Esophagus (tissue), 2 donors: ENCODE results near the gene MRS2. TPM values are rescaled to one million over a fixed set of nuclear protein-coding genes. Genes with fewer than 3 reads are reported as not detected.
"Not testable (repeated sequence)": the region's sequence is repeated elsewhere in the genome, so short reads cannot be mapped to it uniquely, and the experiment has no call there.

Experiments used
- H3K27ac ChIP-seq, 2 donors: one replicate each; pipeline ENCODE4 v1.5.1; 2013; ENCODE audit warnings: low read depth in 2 of 2, mild to moderate bottlenecking in 2 of 2, inconsistent platforms in 1 of 2, low read length in 1 of 2, moderate library complexity in 1 of 2
- H3K27me3 ChIP-seq, 2 donors: one replicate each; pipeline ENCODE4 v1.6.1; 2013; ENCODE audit warnings: low read length in 2 of 2, control low read depth in 1 of 2, mild to moderate bottlenecking in 1 of 2; ENCODE audit not compliant: insufficient read depth in 2 of 2, control insufficient read depth in 1 of 2
- H3K36me3 ChIP-seq, 2 donors: one replicate each; pipeline ENCODE4 v1.6.1; 2013; ENCODE audit warnings: low read length in 1 of 2; ENCODE audit not compliant: control insufficient read depth in 2 of 2, insufficient read depth in 2 of 2
- H3K4me1 ChIP-seq, 2 donors: one replicate each; pipeline ENCODE4 v1.6.1; 2013; ENCODE audit warnings: low read length in 1 of 2; ENCODE audit not compliant: control insufficient read depth in 2 of 2, insufficient read depth in 2 of 2
- H3K4me3 ChIP-seq, 2 donors: one replicate each; pipeline ENCODE4 v1.5.1; 2013; ENCODE audit warnings: low read length in 2 of 2, mild to moderate bottlenecking in 2 of 2, low read depth in 1 of 2, moderate library complexity in 1 of 2
- H3K9me3 ChIP-seq, 2 donors: one replicate each; pipeline ENCODE4 v1.6.1; 2013; ENCODE audit warnings: mild to moderate bottlenecking in 2 of 2, low read depth in 1 of 2, low read length in 1 of 2, moderate library complexity in 1 of 2; ENCODE audit not compliant: control insufficient read depth in 2 of 2, insufficient read depth in 1 of 2
- WGBS, 2 donors: extraction: QIAGEN DNeasy Blood & Tissue Kit; methylation state at CpG; one replicate each; pipeline ENCODE4 v1.1.7; 2013; 5-methylcytosine and 5-hydroxymethylcytosine counted together
- polyA plus RNA-seq, 2 donors: library from polyadenylated mRNA; stranded (reverse); fragments of 200-250 nt; gene quantifications; one replicate each; pipeline ENCODE4 v1.2.3, GENCODE V29; 2013
- donor health status: healthy with polysubstance abuse.
- donor health status: Bipolar disorder and iron deficiency.

MRS2 gene
- polyA plus RNA-seq, 2 donors = 9.4 to 10.8 TPM

GRCh38 chr6:24365103-24365633, 37.6 kb upstream of the MRS2 start:
- not testable (repeated sequence) for H3K36me3 ChIP-seq, H3K27me3 ChIP-seq, H3K27ac ChIP-seq, H3K9me3 ChIP-seq, H3K4me1 ChIP-seq, H3K4me3 ChIP-seq
- WGBS, 2 donors = 66 to 81% methylated on average over 8 of the region's 8 CpGs

- WGBS, 2 donors = 87 to 90% methylated on average over 6 of the region's 6 CpGs
- H3K36me3 ChIP-seq = no peaks in the 10 kb centered on the region
- no peaks in the 10 kb centered on the region for H3K27me3 ChIP-seq
- no peak overlapping the region for H3K4me3 ChIP-seq
- H3K4me1 ChIP-seq = no peaks in the 10 kb centered on the region
- H3K27ac ChIP-seq = no peak overlapping the region
- H3K9me3 ChIP-seq = no peaks in the 10 kb centered on the region
Measured at GRCh38 chr6:24374612-24375011, 28.1 kb upstream of the MRS2 start.

- Histone ChIP-seq H3K4me3 (no peak overlapping the region), H3K27ac (no peak overlapping the region), H3K4me1 (no peaks in the 10 kb centered on the region), H3K27me3 (no peaks in the 10 kb centered on the region), H3K9me3 (no peaks in the 10 kb centered on the region), H3K36me3 (no peaks in the 10 kb centered on the region)
- 45 to 49% methylated on average over 4 of the region's 4 CpGs for WGBS, 2 donors
Measured at GRCh38 chr6:24376871-24377270, 25.9 kb upstream of the MRS2 start.

DNA sequence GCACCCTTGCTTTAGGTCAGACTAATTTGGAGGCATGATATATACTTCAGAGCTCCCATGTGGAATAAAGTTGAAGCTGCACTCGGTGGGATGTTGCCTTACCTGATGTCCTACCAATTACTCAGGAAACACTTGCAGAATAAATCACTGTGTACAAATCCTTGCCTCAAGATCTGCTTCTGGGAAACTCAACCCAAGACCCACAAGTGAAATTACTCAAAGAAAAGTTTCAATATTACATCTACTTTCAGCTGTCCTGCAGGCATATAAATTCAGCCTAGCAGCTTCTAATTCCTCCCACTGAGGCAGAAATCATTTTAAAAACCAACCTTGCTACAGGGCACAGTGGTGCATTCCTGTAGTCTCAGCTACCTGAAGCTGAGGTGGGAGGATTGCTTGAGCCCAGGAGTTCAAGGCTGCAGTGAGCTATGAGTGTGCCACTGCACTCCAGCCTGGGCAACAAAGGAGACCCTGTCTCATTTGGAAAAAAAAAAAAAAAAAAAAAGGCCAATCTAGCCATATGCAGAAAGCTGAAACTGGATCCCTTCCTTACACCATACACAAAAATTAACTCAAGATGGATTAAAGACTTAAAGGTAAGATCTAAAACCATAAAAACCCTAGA, 24.2 kb upstream of the MRS2 start:
- Histone ChIP-seq H3K27me3 (no peaks in the 10 kb centered on the region), H3K4me1 (no peaks in the 10 kb centered on the region), H3K4me3 (no peak overlapping the region), H3K9me3 (no peaks in the 10 kb centered on the region), H3K36me3 (no peaks in the 10 kb centered on the region), H3K27ac (no peak overlapping the region)
- 58 to 77% methylated on average over 1 of the region's 1 CpG for WGBS, 2 donors

GRCh38 chr6:24381476-24382219, 21.1 kb upstream of the MRS2 start:
- no peak overlapping the region for H3K27ac ChIP-seq
- no peaks in the 10 kb centered on the region for H3K9me3 ChIP-seq
- 94 to 95% methylated on average over 4 of the region's 4 CpGs for WGBS, 2 donors
- H3K27me3 ChIP-seq = no peaks in the 10 kb centered on the region
- no peak overlapping the region for H3K4me3 ChIP-seq
- no peaks in the 10 kb centered on the region for H3K4me1 ChIP-seq
- H3K36me3 ChIP-seq = no peaks in the 10 kb centered on the region

DNA sequence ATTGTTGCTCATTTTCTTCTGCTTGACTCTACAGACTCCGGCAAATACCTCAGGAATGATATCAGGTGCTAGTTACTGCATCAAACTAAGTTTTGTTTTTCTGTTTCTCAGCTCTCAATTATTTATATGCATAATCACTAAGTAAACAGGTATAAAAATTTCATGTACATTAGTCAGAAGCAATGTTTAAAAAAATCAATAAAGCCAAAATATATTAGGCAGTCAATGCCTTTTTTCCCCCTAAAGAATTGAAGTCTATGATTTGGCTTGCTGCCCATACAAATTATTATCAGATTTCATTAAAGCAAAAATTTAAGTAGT, 20.6 kb upstream of the MRS2 start:
- H3K27me3 ChIP-seq = no peaks in the 10 kb centered on the region
- no peak overlapping the region for H3K27ac ChIP-seq
- H3K36me3 ChIP-seq = no peaks in the 10 kb centered on the region
- H3K9me3 ChIP-seq = no peaks in the 10 kb centered on the region
- no peaks in the 10 kb centered on the region for H3K4me1 ChIP-seq
- no peak overlapping the region for H3K4me3 ChIP-seq
- WGBS, 2 donors = 91% methylated on average over 1 of the region's 1 CpG

DNA sequence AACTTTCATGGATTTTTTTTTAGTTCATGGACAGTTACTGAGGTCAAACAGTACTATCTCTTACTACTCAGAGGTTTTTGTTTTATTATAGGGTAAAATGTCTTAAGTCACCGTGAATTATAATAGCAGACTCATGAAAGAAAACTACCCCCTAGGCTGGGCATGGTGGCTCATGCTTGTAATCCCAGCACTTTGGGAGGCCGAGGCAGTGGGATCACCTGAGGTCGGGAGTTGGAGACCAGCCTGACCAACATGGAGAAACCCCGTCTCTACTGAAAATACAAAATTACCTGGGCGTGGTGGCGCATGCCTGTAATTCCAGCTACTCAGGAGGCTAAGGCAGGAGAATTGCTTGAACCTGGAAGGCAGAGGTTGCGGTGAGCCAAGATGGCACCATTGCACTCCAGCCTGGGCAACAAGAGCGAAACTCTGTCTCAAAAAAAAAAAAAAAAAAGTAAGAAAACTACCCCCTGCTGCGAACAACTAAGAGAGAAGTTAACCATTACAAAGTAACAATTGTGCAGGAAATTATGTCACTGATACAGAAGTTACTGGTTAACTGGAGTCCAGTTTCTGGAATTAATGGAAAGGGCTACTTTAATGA, 19.7 kb upstream of the MRS2 start:
- H3K27ac ChIP-seq, H3K4me3 ChIP-seq, H3K27me3 ChIP-seq, H3K9me3 ChIP-seq, H3K36me3 ChIP-seq, H3K4me1 ChIP-seq: not testable (repeated sequence)
- 90 to 92% methylated on average over 9 of the region's 9 CpGs for WGBS, 2 donors

- H3K27me3 ChIP-seq, H3K36me3 ChIP-seq, H3K4me3 ChIP-seq, H3K9me3 ChIP-seq, H3K4me1 ChIP-seq, H3K27ac ChIP-seq: not testable (repeated sequence)
- WGBS, 2 donors = 90 to 93% methylated on average over 5 of the region's 5 CpGs
Measured at GRCh38 chr6:24384369-24385130, 18.2 kb upstream of the MRS2 start.

- WGBS, 2 donors = 69 to 75% methylated on average over 8 of the region's 8 CpGs
- no peaks in the 10 kb centered on the region for H3K36me3 ChIP-seq
- no peak overlapping the region for H3K27ac ChIP-seq
- no peak overlapping the region for H3K4me3 ChIP-seq
- H3K4me1 ChIP-seq = no peaks in the 10 kb centered on the region
- H3K27me3 ChIP-seq = no peaks in the 10 kb centered on the region
- no peaks in the 10 kb centered on the region for H3K9me3 ChIP-seq
Measured at GRCh38 chr6:24385536-24386269, 17.0 kb upstream of the MRS2 start.
